OCI-LY7 (cell line): ENCODE results near the gene DEF6.

ENCODE experiments used
- EZH2phosphoT487 ChIP-seq: fragments of 200-600 bp; sonication (generic); IDR thresholded peaks from 2 replicates; pipeline ENCODE4 v1.6.1; 2018; ENCODE audit warnings: low read depth, borderline replicate concordance, mild to moderate bottlenecking, mixed run types, antibody characterized with exemption, low read length, moderate library complexity, mixed read lengths
- TF ChIP-seq, protein P1 (sequence below): fragments of 200-600 bp; sonication (generic); conservative IDR thresholded peaks from 2 replicates; pipeline ENCODE4 v1.5.1; 2014; ENCODE audit warnings: mild to moderate bottlenecking, antibody characterized with exemption, low read length, moderate library complexity, mixed read lengths

DNA sequence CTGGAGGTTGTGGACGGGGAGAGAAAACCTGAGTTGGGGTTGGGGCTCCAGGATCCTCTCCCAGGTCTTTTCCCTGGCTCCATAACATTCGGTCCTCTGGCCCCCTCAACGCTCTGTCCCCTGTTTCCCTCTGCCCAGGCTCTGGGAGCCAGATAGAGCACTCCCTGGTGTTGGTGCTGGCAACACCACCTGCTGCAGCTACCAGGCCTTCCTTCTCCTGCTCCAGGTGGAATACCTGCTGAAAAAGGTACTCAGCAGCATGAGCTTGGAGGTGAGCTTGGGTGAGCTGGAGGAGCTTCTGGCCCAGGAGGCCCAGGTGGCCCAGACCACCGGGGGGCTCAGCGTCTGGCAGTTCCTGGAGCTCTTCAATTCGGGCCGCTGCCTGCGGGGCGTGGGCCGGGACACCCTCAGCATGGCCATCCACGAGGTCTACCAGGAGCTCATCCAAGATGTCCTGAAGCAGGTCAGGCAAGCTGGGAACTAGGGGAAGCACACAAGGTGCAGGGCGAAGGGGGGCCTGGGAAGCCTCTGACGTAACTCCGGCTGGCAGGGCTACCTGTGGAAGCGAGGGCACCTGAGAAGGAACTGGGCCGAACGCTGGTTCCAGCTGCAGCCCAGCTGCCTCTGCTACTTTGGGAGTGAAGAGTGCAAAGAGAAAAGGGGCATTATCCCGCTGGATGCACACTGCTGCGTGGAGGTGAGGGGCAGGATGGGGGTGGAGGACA is 14.6 kb downstream of the DEF6 start:
- TF ChIP-seq, protein P1, sequence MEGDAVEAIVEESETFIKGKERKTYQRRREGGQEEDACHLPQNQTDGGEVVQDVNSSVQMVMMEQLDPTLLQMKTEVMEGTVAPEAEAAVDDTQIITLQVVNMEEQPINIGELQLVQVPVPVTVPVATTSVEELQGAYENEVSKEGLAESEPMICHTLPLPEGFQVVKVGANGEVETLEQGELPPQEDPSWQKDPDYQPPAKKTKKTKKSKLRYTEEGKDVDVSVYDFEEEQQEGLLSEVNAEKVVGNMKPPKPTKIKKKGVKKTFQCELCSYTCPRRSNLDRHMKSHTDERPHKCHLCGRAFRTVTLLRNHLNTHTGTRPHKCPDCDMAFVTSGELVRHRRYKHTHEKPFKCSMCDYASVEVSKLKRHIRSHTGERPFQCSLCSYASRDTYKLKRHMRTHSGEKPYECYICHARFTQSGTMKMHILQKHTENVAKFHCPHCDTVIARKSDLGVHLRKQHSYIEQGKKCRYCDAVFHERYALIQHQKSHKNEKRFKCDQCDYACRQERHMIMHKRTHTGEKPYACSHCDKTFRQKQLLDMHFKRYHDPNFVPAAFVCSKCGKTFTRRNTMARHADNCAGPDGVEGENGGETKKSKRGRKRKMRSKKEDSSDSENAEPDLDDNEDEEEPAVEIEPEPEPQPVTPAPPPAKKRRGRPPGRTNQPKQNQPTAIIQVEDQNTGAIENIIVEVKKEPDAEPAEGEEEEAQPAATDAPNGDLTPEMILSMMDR: peak; percentile 46; the same call in 1 of the 2 replicates
- TF ChIP-seq EZH2phosphoT487: no peak
